ENCODE data around the gene FGR. TPM values are rescaled to one million over a fixed set of nuclear protein-coding genes. Genes with fewer than 3 reads are reported as not detected.

Gene FGR
- total and polyA plus RNA-seq, 2 of the 13 experiments (the other 11 are each of a cell fraction or from before 2014, with no cell fraction given) = not detected

- TF ChIP-seq CTCF (CRISPR knock-in tag; IDR thresholded peaks at IDR 0.05) = peak; percentile 50
- no peak for TF ChIP-seq DMTF1 (CRISPR knock-in tag; IDR thresholded peaks at IDR 0.05)
- no peak for TF ChIP-seq MEIS1 (CRISPR knock-in tag; IDR thresholded peaks at IDR 0.05; ENCODE audit: borderline replicate concordance)
- no peak for TF ChIP-seq ZMYM3 (CRISPR knock-in tag; IDR thresholded peaks at IDR 0.05)
- TF ChIP-seq RARA (CRISPR knock-in tag; IDR thresholded peaks at IDR 0.05) = no peak
- no peak for TF ChIP-seq ZFP41 (CRISPR knock-in tag; IDR thresholded peaks at IDR 0.05; ENCODE audit: borderline replicate concordance)
- TF ChIP-seq ZNF44 (CRISPR knock-in tag; IDR thresholded peaks at IDR 0.05) = no peak
- TF ChIP-seq PBX2 (CRISPR knock-in tag; IDR thresholded peaks at IDR 0.05) = peak; percentile 52; the same call in 1 of the 2 replicates
- no peak for TF ChIP-seq ZNF256 (CRISPR knock-in tag; conservative IDR thresholded peaks at IDR 0.05)
- TF ChIP-seq MNT (IDR thresholded peaks at IDR 0.05) = no peak
- TF ChIP-seq ZNF572 (CRISPR knock-in tag; IDR thresholded peaks at IDR 0.05) = no peak
- no peak for TF ChIP-seq ZNF275 (CRISPR knock-in tag; IDR thresholded peaks at IDR 0.05; ENCODE audit: borderline replicate concordance)
- no peak for TF ChIP-seq IKZF4 (CRISPR knock-in tag; IDR thresholded peaks at IDR 0.05; ENCODE audit: borderline replicate concordance, low read depth, not compliant biosample characterization)
- TF ChIP-seq ZNF350 (CRISPR knock-in tag; IDR thresholded peaks at IDR 0.05; ENCODE audit: borderline replicate concordance, low read depth) = 0 out of 2 replicates have a peak, but pooled peaks have one; percentile 28
- TF ChIP-seq SP4 (CRISPR knock-in tag; IDR thresholded peaks at IDR 0.05) = no peak
- TF ChIP-seq SOX13 (IDR thresholded peaks at IDR 0.05) = no peak
- no peak for TF ChIP-seq SOX13 (CRISPR knock-in tag; conservative IDR thresholded peaks at IDR 0.05 in 1 of 2, IDR thresholded peaks at IDR 0.05 in 1 of 2)
- no peak for TF ChIP-seq BATF2 (CRISPR knock-in tag; IDR thresholded peaks at IDR 0.05)
- no peak for TF ChIP-seq ZNF75D (CRISPR knock-in tag; IDR thresholded peaks at IDR 0.05; ENCODE audit: borderline replicate concordance)
- no peak for TF ChIP-seq PCBP2 (optimal IDR thresholded peaks at IDR 0.05; ENCODE audit: low read depth, low read length, poor library complexity, severe bottlenecking)
Measured at GRCh38 chr1:27602462-27603308, 32.3 kb downstream of the FGR start (continued).
